ENCODE measurements around the gene RBFOX2. TPM values are rescaled to one million over a fixed set of nuclear protein-coding genes. Genes with fewer than 3 reads are reported as not detected.

RBFOX2 gene
- polyA plus RNA-seq, 2 of the 4 experiments (the other 2 are of a cell fraction) = 30.3 to 77.7 TPM

- no peaks in the 10 kb centered on the region for H3K9me3 ChIP-seq
- POLR2A ChIA-PET = no interaction called here
- ATAC-seq (no peak), FAIRE-seq (no peak), DNase-seq (ENCODE audit: low read depth in 1 of 2, low spot score in 1 of 2) (no peak)
- H3K4me1 ChIP-seq = peaks cover 28% of the 10 kb centered on the region
- H3K4me3 ChIP-seq = no peak overlapping the region
- CTCF ChIA-PET = no interaction called here
- no peak overlapping the region for H3K27ac ChIP-seq
- 95% methylated on average over 6 of the region's 6 CpGs for WGBS (ENCODE audit: missing lambda C conversion rate)
- no peak overlapping the region for H3K4me2 ChIP-seq
- no peak for TF ChIP-seq RARB (CRISPR knock-in tag; IDR thresholded peaks at IDR 0.05)
- no peak for TF ChIP-seq FOSL2 (IDR thresholded peaks at IDR 0.05)
- TF ChIP-seq FOSL2 (CRISPR knock-in tag; IDR thresholded peaks at IDR 0.05) = no peak
- no peak for TF ChIP-seq ZC3H11A (IDR thresholded peaks at IDR 0.05)
- TF ChIP-seq RAD21 (conservative IDR thresholded peaks at IDR 0.05 in 1 of 2, IDR thresholded peaks at IDR 0.05 in 1 of 2) = no peak
- TF ChIP-seq BHLHE40 (IDR thresholded peaks at IDR 0.05; ENCODE audit: low read depth, low read length) = no peak
- TF ChIP-seq RNF2 (IDR thresholded peaks at IDR 0.05; ENCODE audit: borderline replicate concordance, low read depth) = no peak
- TF ChIP-seq E2F6 (IDR thresholded peaks at IDR 0.05; ENCODE audit: borderline replicate concordance, low read depth) = no peak
- TF ChIP-seq CBX2 (IDR thresholded peaks at IDR 0.05; ENCODE audit: borderline replicate concordance, low read depth) = no peak
- no peak for TF ChIP-seq CHD2 (IDR thresholded peaks at IDR 0.05; ENCODE audit: low read length, partially characterized antibody)
- TF ChIP-seq HES2 (IDR thresholded peaks at IDR 0.05) = no peak
- TF ChIP-seq ZSCAN20 (CRISPR knock-in tag; IDR thresholded peaks at IDR 0.05) = no peak
- no peak for TF ChIP-seq KDM5A (IDR thresholded peaks at IDR 0.05)
- no peak for TF ChIP-seq SMC3 (IDR thresholded peaks at IDR 0.05)
- TF ChIP-seq TP53 (CRISPR knock-in tag; IDR thresholded peaks at IDR 0.05) = no peak
- TF ChIP-seq HOXA7 (CRISPR knock-in tag; IDR thresholded peaks at IDR 0.05) = no peak
- no peak for TF ChIP-seq ATOH8 (CRISPR knock-in tag; IDR thresholded peaks at IDR 0.05; ENCODE audit: low read depth)
Observed at GRCh38 chr22:35904752-35905151, 123.9 kb downstream of the RBFOX2 start.

GRCh38 chr22:35904336-35904692 lies 124.3 kb downstream of the RBFOX2 start:
- POLR2A ChIA-PET = no interaction called here
- no peak overlapping the region for H3K4me3 ChIP-seq
- DNase-seq (ENCODE audit: low read depth in 1 of 2, low spot score in 1 of 2) (no peak), ATAC-seq (no peak), FAIRE-seq (no peak)
- WGBS (ENCODE audit: missing lambda C conversion rate) = 72% methylated on average over 2 of the region's 2 CpGs
- no peak overlapping the region for H3K4me2 ChIP-seq
- peaks cover 30% of the 10 kb centered on the region for H3K4me1 ChIP-seq
- no peaks in the 10 kb centered on the region for H3K9me3 ChIP-seq
- CTCF ChIA-PET = no interaction called here
- H3K27ac ChIP-seq = no peak overlapping the region
- TF ChIP-seq CHD2 (IDR thresholded peaks at IDR 0.05; ENCODE audit: low read length, partially characterized antibody) = no peak
- TF ChIP-seq PHF8 (IDR thresholded peaks at IDR 0.05; ENCODE audit: borderline replicate concordance, low read depth) = no peak
- TF ChIP-seq GATA3 (IDR thresholded peaks at IDR 0.05; ENCODE audit: borderline replicate concordance) = no peak
- TF ChIP-seq CBX8 (IDR thresholded peaks at IDR 0.05) = no peak
- no peak for TF ChIP-seq RCOR1 (IDR thresholded peaks at IDR 0.05; ENCODE audit: low read depth, low read length)
- no peak for TF ChIP-seq EHF (CRISPR knock-in tag; IDR thresholded peaks at IDR 0.05)
- TF ChIP-seq MAZ (IDR thresholded peaks at IDR 0.05; ENCODE audit: borderline replicate concordance, low read depth, low read length) = no peak
- TF ChIP-seq USF2 (IDR thresholded peaks at IDR 0.05) = no peak
